MM.1S (cell line): ENCODE results near the gene GPX7.

Experiments used
- DNase-seq: peaks from one replicate; pipeline ENCODE4 v3.0.0-alpha.2; 2015
- H2AFZ ChIP-seq: fragments of 300-600 bp; sonication (generic); 2 replicates; pipeline ENCODE4 v1.6.0; 2016; ENCODE audit warnings: antibody characterized with exemption, low read length
- H3F3A ChIP-seq: fragments of 300-600 bp; sonication (generic); 2 replicates; pipeline ENCODE4 v1.6.1; 2016; ENCODE audit warnings: mild to moderate bottlenecking, antibody characterized with exemption, low read length, moderate library complexity, mixed read lengths; ENCODE audit not compliant: insufficient read depth
- H3K27ac ChIP-seq: fragments of 300-600 bp; sonication (generic); 2 replicates; pipeline ENCODE4 v1.5.1; 2016; ENCODE audit warnings: mild to moderate bottlenecking, low read length
- H3K27me3 ChIP-seq: fragments of 300-600 bp; sonication (generic); replicated peaks from 2 replicates; pipeline ENCODE4 v1.6.0; 2016; ENCODE audit warnings: low read length; ENCODE audit not compliant: insufficient read depth
- H3K36me3 ChIP-seq: fragments of 300-600 bp; sonication (generic); replicated peaks from 2 replicates; pipeline ENCODE4 v1.6.1; 2016; ENCODE audit warnings: mild to moderate bottlenecking, low read length, mixed read lengths; ENCODE audit not compliant: insufficient read depth
- H3K4me1 ChIP-seq: fragments of 300-600 bp; sonication (generic); 2 replicates; pipeline ENCODE4 v1.6.1; 2016; ENCODE audit warnings: low read length, mixed read lengths
- H3K4me2 ChIP-seq: fragments of 300-600 bp; sonication (generic); 2 replicates; pipeline ENCODE4 v1.6.0; 2016; ENCODE audit warnings: low read depth, low read length
- H3K4me3 ChIP-seq: fragments of 300-600 bp; sonication (generic); 2 replicates; pipeline ENCODE4 v1.5.1; 2016; ENCODE audit warnings: low read length, mixed read lengths
- H3K79me2 ChIP-seq: fragments of 300-600 bp; sonication (generic); 2 replicates; pipeline ENCODE4 v1.6.1; 2016; ENCODE audit warnings: mixed run types, low read length, mixed read lengths
- H3K9ac ChIP-seq: fragments of 300-600 bp; sonication (generic); 2 replicates; pipeline ENCODE4 v1.6.1; 2016; ENCODE audit warnings: low read length, mixed read lengths
- H3K9me2 ChIP-seq: fragments of 300-600 bp; sonication (generic); replicated peaks from 2 replicates; pipeline ENCODE4 v1.6.1; 2016; ENCODE audit warnings: mild to moderate bottlenecking, low read length, mixed read lengths; ENCODE audit not compliant: insufficient read depth
- H3K9me3 ChIP-seq: fragments of 300-600 bp; sonication (generic); replicated peaks from 2 replicates; pipeline ENCODE4 v1.6.1; 2016; ENCODE audit warnings: mild to moderate bottlenecking, low read length, mixed read lengths; ENCODE audit not compliant: insufficient read depth
- H4K20me1 ChIP-seq: fragments of 300-600 bp; sonication (generic); 2 replicates; pipeline ENCODE4 v1.6.1; 2016; ENCODE audit warnings: mild to moderate bottlenecking, low read length, moderate library complexity, mixed read lengths; ENCODE audit not compliant: insufficient read depth
- CTCF ChIP-seq: fragments of 300-600 bp; sonication (generic); IDR thresholded peaks from 2 replicates; pipeline ENCODE4 v1.5.1; 2016; ENCODE audit warnings: antibody characterized with exemption, low read length, mixed read lengths
- EZH2 ChIP-seq: fragments of 300-600 bp; sonication (generic); optimal IDR thresholded peaks from 2 replicates; pipeline ENCODE3; 2017; ENCODE audit warnings: low read depth, mild to moderate bottlenecking, antibody characterized with exemption, low read length, mixed read lengths
- EZH2phosphoT487 ChIP-seq: fragments of 300-600 bp; sonication (generic); IDR thresholded peaks from 2 replicates; pipeline ENCODE4 v1.6.1; 2018; ENCODE audit warnings: antibody characterized with exemption, low read length

GPX7 gene

DNA sequence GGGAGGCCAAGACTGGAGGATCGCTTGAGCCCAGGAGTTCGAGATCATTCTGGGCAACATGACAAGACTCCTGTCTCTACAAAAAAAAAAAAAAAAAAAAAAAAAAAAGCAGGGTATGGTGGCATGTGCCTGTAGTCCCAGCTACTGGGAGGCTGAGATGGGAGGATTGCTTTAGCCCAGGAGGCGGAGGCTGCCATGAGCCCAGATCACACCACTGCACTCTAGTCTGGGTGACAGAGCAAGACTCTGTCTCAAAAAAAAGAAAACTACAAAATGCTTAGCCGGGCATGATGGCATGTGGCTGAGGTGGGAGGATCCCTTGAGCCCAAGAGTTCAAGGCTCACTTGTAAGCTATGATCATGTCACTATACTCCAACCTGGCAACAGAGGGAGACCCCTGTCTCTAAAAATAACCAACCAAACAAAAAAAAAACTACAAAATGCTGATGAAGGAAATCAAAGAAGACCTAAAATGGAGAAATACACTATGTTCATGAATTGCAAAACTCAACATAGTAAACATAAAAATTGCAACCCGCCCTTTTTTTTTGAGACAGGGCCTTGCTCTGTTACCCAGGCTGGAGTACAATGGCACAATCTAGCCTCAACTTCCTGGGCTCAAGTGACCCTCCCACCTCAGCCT, 51.2 kb downstream of the GPX7 start:
- H3K9me3 ChIP-seq, result no peaks in the 10 kb centered on the region
- DNase-seq, result no peak

GRCh38 chr1:52654063-52654462, 51.9 kb downstream of the GPX7 start:
- no peak overlapping the region for H3K27ac ChIP-seq
- H3K9ac ChIP-seq, result no peak overlapping the region
- H2AFZ ChIP-seq, result no peak overlapping the region
- no peaks in the 10 kb centered on the region for H3K27me3 ChIP-seq
- TF ChIP-seq EZH2phosphoT487 (no peak), CTCF (no peak), EZH2 (no peak)
- no peaks in the 10 kb centered on the region for H3K36me3 ChIP-seq
- DNase-seq, result no peak
- no peak overlapping the region for H3K4me2 ChIP-seq
- H3K4me1 ChIP-seq, result no peaks in the 10 kb centered on the region
- H3K9me2 ChIP-seq, result no peaks in the 10 kb centered on the region
- no peaks in the 10 kb centered on the region for H4K20me1 ChIP-seq
- H3K9me3 ChIP-seq, result no peaks in the 10 kb centered on the region
- no peaks in the 10 kb centered on the region for H3K79me2 ChIP-seq
- H3F3A ChIP-seq, result no peaks in the 10 kb centered on the region
- no peak overlapping the region for H3K4me3 ChIP-seq

More for the DNA sequence above, 51.2 kb downstream of the GPX7 start:
- TF ChIP-seq EZH2phosphoT487, result no peak
- TF ChIP-seq CTCF, result no peak
- no peak for TF ChIP-seq EZH2
- Histone ChIP-seq H3K4me3 (no peak overlapping the region), H4K20me1 (no peaks in the 10 kb centered on the region), H2AFZ (no peak overlapping the region), H3K4me2 (no peak overlapping the region), H3K79me2 (no peaks in the 10 kb centered on the region), H3F3A (no peaks in the 10 kb centered on the region), H3K27me3 (no peaks in the 10 kb centered on the region), H3K4me1 (no peaks in the 10 kb centered on the region), H3K36me3 (no peaks in the 10 kb centered on the region), H3K9me2 (no peaks in the 10 kb centered on the region), H3K27ac (no peak overlapping the region), H3K9ac (no peak overlapping the region)

GRCh38 chr1:52657702-52658101, 55.5 kb downstream of the GPX7 start:
- H3K79me2 ChIP-seq, result no peaks in the 10 kb centered on the region
- DNase-seq, result no peak
- no peaks in the 10 kb centered on the region for H3F3A ChIP-seq
- no peaks in the 10 kb centered on the region for H3K4me1 ChIP-seq
- H3K9me3 ChIP-seq, result no peaks in the 10 kb centered on the region
- H3K9me2 ChIP-seq, result no peaks in the 10 kb centered on the region
- TF ChIP-seq EZH2 (no peak), EZH2phosphoT487 (no peak), CTCF (no peak)
- H3K4me3 ChIP-seq, result no peak overlapping the region
- no peaks in the 10 kb centered on the region for H4K20me1 ChIP-seq
- H3K36me3 ChIP-seq, result no peaks in the 10 kb centered on the region
- H3K27ac ChIP-seq, result no peak overlapping the region
- no peaks in the 10 kb centered on the region for H3K27me3 ChIP-seq
- H2AFZ ChIP-seq, result no peak overlapping the region
- no peak overlapping the region for H3K4me2 ChIP-seq
- no peak overlapping the region for H3K9ac ChIP-seq
